ENCODE results near the gene SH3GLB1.
"Not testable (repeated sequence)": the region's sequence is repeated elsewhere in the genome, so short reads cannot be mapped to it uniquely, and the experiment has no call there.

Gene SH3GLB1

GRCh38 chr1:86704458-86704971 is at the start of gene SH3GLB1:
TSS of gene SH3GLB1 (plus strand) at chr1:86704576. CDS start at chr1:86704900, 324 bp downstream.
- peak; percentile 11 for DNase-seq

GRCh38 chr1:86658381-86658780 is 46.0 kb upstream of the SH3GLB1 start:
- DNase-seq = not testable (repeated sequence)

- no peak for DNase-seq
Observed at GRCh38 chr1:86666368-86666767, 38.0 kb upstream of the SH3GLB1 start.

- no peak for DNase-seq
Observed at GRCh38 chr1:86687595-86687994, 16.8 kb upstream of the SH3GLB1 start.

- no peak for DNase-seq
Observed at GRCh38 chr1:86692641-86693040, 11.7 kb upstream of the SH3GLB1 start.

- DNase-seq = no peak
Observed at GRCh38 chr1:86695400-86695799, 9.0 kb upstream of the SH3GLB1 start.

GRCh38 chr1:86696522-86696921 is 7.9 kb upstream of the SH3GLB1 start:
- DNase-seq = no peak

GRCh38 chr1:86699186-86699585 is 5.2 kb upstream of the SH3GLB1 start:
- no peak for DNase-seq

- no peak for DNase-seq
Observed at GRCh38 chr1:86701731-86702130, 2.6 kb upstream of the SH3GLB1 start.

- not testable (repeated sequence) for DNase-seq
Observed at GRCh38 chr1:86702954-86703494, 1.4 kb upstream of the SH3GLB1 start.

GRCh38 chr1:86703696-86704457 is 499 bp upstream of the SH3GLB1 start:
- peak; percentile 21 for DNase-seq

GRCh38 chr1:86704972-86705664 is 742 bp downstream of the SH3GLB1 start:
- DNase-seq = no peak

- no peak for DNase-seq
Observed at GRCh38 chr1:86705665-86705985, 1.2 kb downstream of the SH3GLB1 start.

- no peak for DNase-seq
Observed at GRCh38 chr1:86706018-86706635, 1.8 kb downstream of the SH3GLB1 start.

- DNase-seq = no peak
Observed at GRCh38 chr1:86708920-86709319, 4.5 kb downstream of the SH3GLB1 start.

- no peak for DNase-seq
Observed at GRCh38 chr1:86712088-86712860, 7.9 kb downstream of the SH3GLB1 start.

- no peak for DNase-seq
Observed at GRCh38 chr1:86713477-86713876, 9.1 kb downstream of the SH3GLB1 start.

GRCh38 chr1:86714159-86714558 is 9.8 kb downstream of the SH3GLB1 start:
- DNase-seq = no peak

- DNase-seq = no peak
Observed at GRCh38 chr1:86714561-86715244, 10.3 kb downstream of the SH3GLB1 start.

- no peak for DNase-seq
Observed at GRCh38 chr1:86718786-86719185, 14.4 kb downstream of the SH3GLB1 start.

- no peak for DNase-seq
Observed at GRCh38 chr1:86731416-86731815, 27.0 kb downstream of the SH3GLB1 start.

GRCh38 chr1:86733340-86733739 is 29.0 kb downstream of the SH3GLB1 start:
- no peak for DNase-seq
